Right lobe of liver (tissue), 6 donors: ENCODE measurements around the gene ADNP. TPM values are rescaled to one million over a fixed set of nuclear protein-coding genes. Genes with fewer than 3 reads are reported as not detected.

Source experiments
- ATAC-seq, 4 donors: fragments of 200-7000 bp; cut with Tn5 transposase; one replicate each; pipeline ENCODE4 v1.9.1; 2020; ENCODE audit warnings: mild to moderate bottlenecking in 4 of 4, moderate library complexity in 4 of 4
- DNase-seq, 3 donors: peaks; one replicate each; pipeline ENCODE4 v3.0.0-alpha.2; 2020
- H3K27ac ChIP-seq, 3 donors: fragments of 200-600 bp; one replicate each; pipeline ENCODE4 v1.8.0; 2022
- H3K27me3 ChIP-seq, 2 donors: fragments of 200-600 bp; one replicate each; pipeline ENCODE4 v1.8.0; 2022
- H3K36me3 ChIP-seq, 4 donors: fragments of 200-600 bp; sonication (generic) in 1 of 4; one replicate each; pipeline versions ENCODE4 v1.5.1 to v1.8.0; 2017 to 2022; ENCODE audit warnings: control low read depth in 1 of 4
- H3K4me1 ChIP-seq, 4 donors: fragments of 200-600 bp; sonication (generic) in 1 of 4; one replicate each; pipeline versions ENCODE4 v1.5.1 to v1.8.0; 2017 to 2022; ENCODE audit warnings: control low read depth in 1 of 4
- H3K4me3 ChIP-seq, 3 donors: fragments of 200-600 bp; one replicate each; pipeline ENCODE4 v1.8.0; 2022
- H3K9me3 ChIP-seq, 4 donors: fragments of 200-600 bp; sonication (generic) in 1 of 4; one replicate each; pipeline versions ENCODE4 v1.5.1 to v1.8.0; 2017 to 2022; ENCODE audit warnings: control low read depth in 1 of 4
- CTCF ChIP-seq, 4 donors: fragments of 200-600 bp in 3 of 4; fragments of 450-650 bp in 1 of 4; IDR thresholded peaks; one replicate each; pipeline versions ENCODE4 v1.5.1 to v1.8.0; 2016 to 2022; ENCODE audit warnings: antibody characterized with exemption in 4 of 4, mild to moderate bottlenecking in 2 of 4
- POLR2A ChIP-seq: fragments of 450-650 bp; IDR thresholded peaks from one replicate; pipeline ENCODE4 v1.6.1; 2017; ENCODE audit warnings: antibody characterized with exemption, mild to moderate bottlenecking
- WGBS: methylation state at CpG from one replicate; pipeline ENCODE4 v1.1.6; 2018; ENCODE audit warnings: low coverage, low lambda C conversion rate; ENCODE audit not compliant: insufficient coverage; ENCODE audit errors: missing lambda C conversion rate; 5-methylcytosine and 5-hydroxymethylcytosine counted together
- intact Hi-C, 2 donors: fragments of 100-400 bp; cut with DNase I; formaldehyde crosslinking; loops; one replicate each; pipeline versions ENCODE4 v1.11.2 to v1.14.1; 2022
- total RNA-seq, 6 experiments: library from RNA; depleted of rRNA in 2 of 6; stranded (reverse); fragments of >200 nt in 2 of 6; fragmentation: NEBNext Ultra II Directional in 3 of 6; extraction: Animal tissue kit (Norgen Biotek cat#: 25700) in 3 of 6; gene quantifications; one replicate each; pipeline versions ENCODE4 v1.1.0 to v1.2.4, GENCODE V29; 2016 to 2023
- donor health status: DM: no; HTN: yes; CAD: no.
- donor health status: DM: no; HTN: no; CAD: no.
- donor health status: DM: no; HTN: no; CAD: no.
- donor health status: DM: no; HTN: yes; CAD: no.
- donor health status: DM: no; HTN: yes; CAD: no.

Gene ADNP
- total RNA-seq, 6 experiments from 2014 or later, result 19.8 to 25.9 (median 23.1) TPM

- TF ChIP-seq POLR2A (no peak), CTCF (IDR thresholded peaks at IDR 0.05) (no peak)
- ATAC-seq (no peak), DNase-seq (no peak)
- H3K27me3 ChIP-seq, result no peaks in the 10 kb centered on the region
- no peak overlapping the region for H3K4me3 ChIP-seq
- no peaks in the 10 kb centered on the region for H3K36me3 ChIP-seq
- WGBS, result 80% methylated on average over 5 of the region's 10 CpGs
- intact Hi-C loops, result no loop called here
- no peaks in the 10 kb centered on the region for H3K9me3 ChIP-seq
- H3K4me1 ChIP-seq, result no peaks in the 10 kb centered on the region
- H3K27ac ChIP-seq, result no peak overlapping the region
Observed at GRCh38 chr20:50975701-50976330, 44.6 kb upstream of the ADNP start.

- Histone ChIP-seq H3K4me1 (no peaks in the 10 kb centered on the region), H3K4me3 (no peak overlapping the region), H3K27me3 (no peaks in the 10 kb centered on the region), H3K36me3 (no peaks in the 10 kb centered on the region), H3K27ac (no peak overlapping the region), H3K9me3 (no peaks in the 10 kb centered on the region)
- intact Hi-C loops, result loop anchor here in 1 of 2 donors (10.0 kb wide), 1 partner anchor 165 kb away; no protein-coding TSS in a partner anchor
- WGBS, result 65% methylated on average over 8 of the region's 8 CpGs
- TF ChIP-seq CTCF (IDR thresholded peaks at IDR 0.05) (no peak), POLR2A (no peak)
- ATAC-seq (no peak), DNase-seq (no peak)
Observed at GRCh38 chr20:50969912-50970311, 38.7 kb upstream of the ADNP start.

GRCh38 chr20:50969435-50969834 lies 38.2 kb upstream of the ADNP start:
- DNase-seq, result no peak
- WGBS, result 85% methylated on average over 4 of the region's 5 CpGs
- Histone ChIP-seq H3K4me3 (no peak overlapping the region), H3K4me1 (no peaks in the 10 kb centered on the region), H3K27me3 (no peaks in the 10 kb centered on the region), H3K9me3 (no peaks in the 10 kb centered on the region), H3K27ac (no peak overlapping the region), H3K36me3 (no peaks in the 10 kb centered on the region)
- no peak for ATAC-seq
- intact Hi-C loops, result loop anchor here in 1 of 2 donors (10.0 kb wide), 1 partner anchor 165 kb away; no protein-coding TSS in a partner anchor
- TF ChIP-seq CTCF (IDR thresholded peaks at IDR 0.05) (no peak), POLR2A (no peak)

GRCh38 chr20:50968289-50968688 lies 37.1 kb upstream of the ADNP start:
- intact Hi-C loops, result loop anchor here in 1 of 2 donors (10.0 kb wide), 1 partner anchor 163 kb away; no protein-coding TSS in a partner anchor
- DNase-seq (no peak), ATAC-seq (no peak)
- no peaks in the 10 kb centered on the region for H3K4me1 ChIP-seq
- no peaks in the 10 kb centered on the region for H3K36me3 ChIP-seq
- no peak overlapping the region for H3K4me3 ChIP-seq
- no peak overlapping the region for H3K27ac ChIP-seq
- TF ChIP-seq POLR2A (no peak), CTCF (IDR thresholded peaks at IDR 0.05) (no peak)
- 67% methylated on average over 6 of the region's 9 CpGs for WGBS
- no peaks in the 10 kb centered on the region for H3K27me3 ChIP-seq
- no peaks in the 10 kb centered on the region for H3K9me3 ChIP-seq
